DMS153 (cell line): Measurements from ENCODE around the gene ITGB2.

ENCODE experiments used
- DNase-seq: peaks from one replicate; lab custom pipeline; 2025; lab: John Stamatoyannopoulos, UW

The ITGB2 gene

GRCh38 chr21:44920694-44921604 lies at the start of gene ITGB2:
Gene ITGB2 (minus strand): TSS chr21:44920899. CDS start chr21:44910782, 10,117 bp downstream.
- no peak for DNase-seq

GRCh38 chr21:44969931-44970755 lies 49.4 kb upstream of the ITGB2 start:
- no peak for DNase-seq

GRCh38 chr21:44969066-44969670 lies 48.5 kb upstream of the ITGB2 start:
- no peak for DNase-seq

GRCh38 chr21:44967082-44968047 lies 46.7 kb upstream of the ITGB2 start:
- DNase-seq, result no peak

GRCh38 chr21:44966135-44967081 lies 45.7 kb upstream of the ITGB2 start:
- DNase-seq, result no peak

GRCh38 chr21:44965251-44966022 lies 44.7 kb upstream of the ITGB2 start:
- no peak for DNase-seq

- no peak for DNase-seq
These were observed 43.7 kb upstream of the ITGB2 start for GRCh38 chr21:44964381-44964780.

GRCh38 chr21:44962403-44962966 lies 41.8 kb upstream of the ITGB2 start:
- no peak for DNase-seq

GRCh38 chr21:44960141-44961092 lies 39.7 kb upstream of the ITGB2 start:
- no peak for DNase-seq

- no peak for DNase-seq
These were observed 38.8 kb upstream of the ITGB2 start for GRCh38 chr21:44959376-44960091.

GRCh38 chr21:44958471-44959191 lies 37.9 kb upstream of the ITGB2 start:
- no peak for DNase-seq

GRCh38 chr21:44957901-44958451 lies 37.3 kb upstream of the ITGB2 start:
- DNase-seq, result no peak

- DNase-seq, result no peak
These were observed 36.5 kb upstream of the ITGB2 start for GRCh38 chr21:44957047-44957831.

- DNase-seq, result no peak
These were observed 35.8 kb upstream of the ITGB2 start for GRCh38 chr21:44956356-44957046.

GRCh38 chr21:44955798-44956175 lies 35.1 kb upstream of the ITGB2 start:
- no peak for DNase-seq
